ENCODE measurements around the gene ARL5C.

ARL5C gene

GRCh38 chr17:39141294-39141693 lies 24.7 kb downstream of the ARL5C start:
- Histone ChIP-seq H3K27ac (ENCODE audit: extremely low read depth, low read depth, low read length) (no peak overlapping the region), H3K4me1 (ENCODE audit: control insufficient read depth, insufficient read depth, low read length) (no peaks in the 10 kb centered on the region), H3K36me3 (ENCODE audit: control insufficient read depth in 2 of 2, insufficient read depth in 1 of 2, low read length in 2 of 2) (no peaks in the 10 kb centered on the region), H3K9me3 (ENCODE audit: control insufficient read depth, insufficient read depth, low read depth, low read length) (no peaks in the 10 kb centered on the region), H3K4me3 (ENCODE audit: low read depth, low read length) (no peak overlapping the region)
- POLR2A ChIA-PET, result no interaction called here
- CTCF ChIA-PET, result interaction anchor here (0.7 to 0.8 kb wide), 2 partner anchors 10 to 158 kb away, joined by 3 to 4 read pairs; partner anchors contain the start of gene PLXDC1
- peak; percentile 64; the same call in 1 of the 2 replicates for TF ChIP-seq ZNF580 (tag by site-specific recombination; IDR thresholded peaks at IDR 0.05)
- TF ChIP-seq ZNF146 (tag by site-specific recombination; IDR thresholded peaks at IDR 0.05), result peak; percentile 94
- no peak for TF ChIP-seq SETDB1 (IDR thresholded peaks at IDR 0.05; ENCODE audit: insufficient read length, low read length)

GRCh38 chr17:39139561-39139960 lies 26.4 kb downstream of the ARL5C start:
- Histone ChIP-seq H3K27ac (ENCODE audit: extremely low read depth, low read depth, low read length) (no peak overlapping the region), H3K36me3 (ENCODE audit: control insufficient read depth in 2 of 2, insufficient read depth in 1 of 2, low read length in 2 of 2) (no peaks in the 10 kb centered on the region), H3K4me3 (ENCODE audit: low read depth, low read length) (no peak overlapping the region), H3K9me3 (ENCODE audit: control insufficient read depth, insufficient read depth, low read depth, low read length) (no peaks in the 10 kb centered on the region), H3K4me1 (ENCODE audit: control insufficient read depth, insufficient read depth, low read length) (no peaks in the 10 kb centered on the region)
- ChIA-PET CTCF (interaction anchor here (1.0 to 2.0 kb wide), 2 partner anchors 14 to 157 kb away, joined by 5 to 8 read pairs; no protein-coding TSS in a partner anchor), POLR2A (no interaction called here)
- TF ChIP-seq ZNF175 (tag by site-specific recombination; IDR thresholded peaks at IDR 0.05) (no peak), ZNF549 (tag by site-specific recombination; IDR thresholded peaks at IDR 0.05) (no peak), SALL2 (tag by site-specific recombination; IDR thresholded peaks at IDR 0.05; ENCODE audit: borderline replicate concordance) (no peak), PRDM10 (tag by site-specific recombination; IDR thresholded peaks at IDR 0.05) (no peak), ZBTB7A (tag by site-specific recombination; IDR thresholded peaks at IDR 0.05; ENCODE audit: low read depth) (no peak), ZNF501 (tag by site-specific recombination; IDR thresholded peaks at IDR 0.05) (no peak), GLI4 (tag by site-specific recombination; IDR thresholded peaks at IDR 0.05) (no peak), TCF7L2 (IDR thresholded peaks at IDR 0.05; ENCODE audit: borderline replicate concordance, low read depth, low read length) (no peak), ZFHX2 (tag by site-specific recombination; conservative IDR thresholded peaks at IDR 0.05) (no peak), KLF9 (tag by site-specific recombination; IDR thresholded peaks at IDR 0.05; ENCODE audit: low read depth) (no peak), ZNF473 (tag by site-specific recombination; IDR thresholded peaks at IDR 0.05) (no peak), ZNF596 (tag by site-specific recombination; IDR thresholded peaks at IDR 0.05) (no peak)
- TF ChIP-seq, protein P1, sequence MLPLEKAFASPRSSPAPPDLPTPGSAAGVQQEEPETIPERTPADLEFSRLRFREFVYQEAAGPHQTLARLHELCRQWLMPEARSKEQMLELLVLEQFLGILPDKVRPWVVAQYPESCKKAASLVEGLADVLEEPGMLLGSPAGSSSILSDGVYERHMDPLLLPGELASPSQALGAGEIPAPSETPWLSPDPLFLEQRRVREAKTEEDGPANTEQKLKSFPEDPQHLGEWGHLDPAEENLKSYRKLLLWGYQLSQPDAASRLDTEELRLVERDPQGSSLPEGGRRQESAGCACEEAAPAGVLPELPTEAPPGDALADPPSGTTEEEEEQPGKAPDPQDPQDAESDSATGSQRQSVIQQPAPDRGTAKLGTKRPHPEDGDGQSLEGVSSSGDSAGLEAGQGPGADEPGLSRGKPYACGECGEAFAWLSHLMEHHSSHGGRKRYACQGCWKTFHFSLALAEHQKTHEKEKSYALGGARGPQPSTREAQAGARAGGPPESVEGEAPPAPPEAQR (tag by site-specific recombination; IDR thresholded peaks at IDR 0.05), result no peak

GRCh38 chr17:39139161-39139511 lies 26.8 kb downstream of the ARL5C start:
- CTCF ChIA-PET, result interaction anchor here (2.0 kb wide), 1 partner anchor 14 kb away, joined by 8 read pairs; no protein-coding TSS in a partner anchor
- H3K4me1 ChIP-seq (ENCODE audit: control insufficient read depth, insufficient read depth, low read length), result no peaks in the 10 kb centered on the region
- H3K4me3 ChIP-seq (ENCODE audit: low read depth, low read length), result no peak overlapping the region
- H3K36me3 ChIP-seq (ENCODE audit: control insufficient read depth in 2 of 2, insufficient read depth in 1 of 2, low read length in 2 of 2), result no peaks in the 10 kb centered on the region
- no peaks in the 10 kb centered on the region for H3K9me3 ChIP-seq (ENCODE audit: control insufficient read depth, insufficient read depth, low read depth, low read length)
- POLR2A ChIA-PET, result no interaction called here
- TF ChIP-seq ZBTB48 (tag by site-specific recombination; IDR thresholded peaks at IDR 0.05) (no peak), ZNF692 (tag by site-specific recombination; IDR thresholded peaks at IDR 0.05) (no peak), ZSCAN5A (tag by site-specific recombination; IDR thresholded peaks at IDR 0.05) (no peak), OVOL3 (tag by site-specific recombination; IDR thresholded peaks at IDR 0.05) (no peak), ZFP69B (tag by site-specific recombination; IDR thresholded peaks at IDR 0.05) (no peak)
- TF ChIP-seq, protein P2, sequence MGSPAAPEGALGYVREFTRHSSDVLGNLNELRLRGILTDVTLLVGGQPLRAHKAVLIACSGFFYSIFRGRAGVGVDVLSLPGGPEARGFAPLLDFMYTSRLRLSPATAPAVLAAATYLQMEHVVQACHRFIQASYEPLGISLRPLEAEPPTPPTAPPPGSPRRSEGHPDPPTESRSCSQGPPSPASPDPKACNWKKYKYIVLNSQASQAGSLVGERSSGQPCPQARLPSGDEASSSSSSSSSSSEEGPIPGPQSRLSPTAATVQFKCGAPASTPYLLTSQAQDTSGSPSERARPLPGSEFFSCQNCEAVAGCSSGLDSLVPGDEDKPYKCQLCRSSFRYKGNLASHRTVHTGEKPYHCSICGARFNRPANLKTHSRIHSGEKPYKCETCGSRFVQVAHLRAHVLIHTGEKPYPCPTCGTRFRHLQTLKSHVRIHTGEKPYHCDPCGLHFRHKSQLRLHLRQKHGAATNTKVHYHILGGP (tag by site-specific recombination; IDR thresholded peaks at IDR 0.05), result no peak
- no peak overlapping the region for H3K27ac ChIP-seq (ENCODE audit: extremely low read depth, low read depth, low read length)
